HG03342 (cell line): ENCODE measurements around the gene ATP2A1.
"Not testable (repeated sequence)": the region's sequence is repeated elsewhere in the genome, so short reads cannot be mapped to it uniquely, and the experiment has no call there.

Experiments used
- ATAC-seq: cut with Tn5 transposase; IDR thresholded peaks from one replicate; pipeline ENCODE4 v1.9.1; 2021; ENCODE audit warnings: mild to moderate bottlenecking, moderate library complexity; ENCODE audit not compliant: unreplicated experiment

The ATP2A1 gene

DNA sequence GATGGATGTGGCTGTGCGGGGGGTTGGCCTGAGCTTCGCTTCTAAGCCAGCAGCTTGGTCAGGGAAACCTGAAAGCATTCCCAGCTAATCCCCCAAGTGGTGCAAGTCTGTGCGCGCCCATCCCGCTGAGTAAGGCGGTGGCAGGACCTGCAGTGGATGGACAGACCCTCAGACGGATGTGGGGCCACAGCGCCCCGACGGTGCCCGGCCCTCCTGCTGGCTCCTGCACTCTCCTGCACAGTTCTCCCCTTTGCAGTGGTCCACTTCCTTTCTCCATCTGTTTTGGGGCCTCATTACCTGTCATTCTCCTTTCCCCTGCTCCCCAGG, 2.3 kb downstream of the ATP2A1 start:
- ATAC-seq: no peak

DNA sequence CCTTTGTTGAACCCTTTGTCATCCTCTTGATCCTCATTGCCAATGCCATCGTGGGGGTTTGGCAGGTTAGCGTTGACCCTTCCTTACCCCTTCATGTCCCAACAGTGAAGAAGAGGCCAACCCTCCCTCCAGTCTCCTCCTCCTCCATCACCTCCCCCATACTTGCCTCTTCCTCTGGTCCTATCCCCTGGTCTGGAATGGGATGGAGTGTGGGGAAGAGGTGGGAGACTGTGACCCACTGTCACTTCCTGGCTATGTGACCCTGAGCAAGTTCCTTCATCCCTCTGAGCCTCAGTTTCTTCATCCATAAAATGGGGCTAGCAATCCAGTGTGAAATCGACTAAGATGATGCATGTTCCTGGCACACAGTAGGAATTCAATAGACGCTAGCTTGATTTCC, 2.7 kb downstream of the ATP2A1 start:
- no peak for ATAC-seq

DNA sequence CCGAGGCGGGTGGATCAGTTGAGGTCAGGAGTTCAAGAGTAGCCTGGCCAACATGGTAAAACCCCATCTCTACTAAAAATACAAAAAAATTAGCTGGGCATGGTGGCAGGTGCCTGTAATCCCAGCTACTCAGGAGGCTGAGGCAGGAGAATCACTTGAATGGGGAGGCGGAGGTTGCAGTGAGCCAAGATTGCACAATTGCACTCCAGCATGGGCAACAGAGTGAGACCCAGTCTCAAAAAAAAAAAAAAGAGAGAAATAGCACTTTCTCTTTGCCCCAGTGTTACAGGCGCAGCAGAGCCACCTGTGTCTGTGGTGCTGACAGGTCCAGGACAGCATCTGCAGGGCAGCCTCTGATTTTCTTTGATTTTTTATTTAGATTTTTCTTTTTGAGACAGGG, 3.3 kb downstream of the ATP2A1 start:
- ATAC-seq: not testable (repeated sequence)

DNA sequence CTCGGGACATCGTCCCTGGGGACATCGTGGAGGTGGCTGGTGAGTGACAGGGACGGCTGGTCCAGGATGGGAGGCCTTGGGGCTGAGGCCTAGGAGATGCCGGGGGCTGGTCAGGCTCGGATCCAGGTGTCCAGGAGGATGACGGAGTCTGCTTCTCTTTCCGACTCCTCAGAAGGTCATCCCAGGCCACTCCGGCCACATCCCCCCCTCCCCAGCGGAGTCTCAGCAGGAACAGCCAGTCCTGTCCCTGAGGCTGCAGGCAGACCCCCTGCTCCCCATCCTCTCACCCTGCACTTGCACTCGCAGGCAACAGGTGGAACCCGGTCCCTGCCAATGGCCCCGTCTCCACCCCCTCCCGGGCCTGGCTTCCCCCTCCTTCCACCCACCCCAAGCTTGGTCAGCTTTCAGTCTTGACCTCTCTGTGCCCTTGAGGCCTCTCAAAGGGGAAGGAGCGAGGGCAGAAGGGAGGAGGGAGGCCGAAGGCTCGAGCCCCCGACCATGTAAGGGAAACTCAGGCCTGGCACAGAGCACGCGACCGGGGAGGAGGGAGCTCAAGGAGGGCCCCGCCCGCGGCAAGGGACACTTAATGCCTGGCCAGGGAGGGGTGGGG, 4.4 kb downstream of the ATP2A1 start:
- ATAC-seq: no peak

DNA sequence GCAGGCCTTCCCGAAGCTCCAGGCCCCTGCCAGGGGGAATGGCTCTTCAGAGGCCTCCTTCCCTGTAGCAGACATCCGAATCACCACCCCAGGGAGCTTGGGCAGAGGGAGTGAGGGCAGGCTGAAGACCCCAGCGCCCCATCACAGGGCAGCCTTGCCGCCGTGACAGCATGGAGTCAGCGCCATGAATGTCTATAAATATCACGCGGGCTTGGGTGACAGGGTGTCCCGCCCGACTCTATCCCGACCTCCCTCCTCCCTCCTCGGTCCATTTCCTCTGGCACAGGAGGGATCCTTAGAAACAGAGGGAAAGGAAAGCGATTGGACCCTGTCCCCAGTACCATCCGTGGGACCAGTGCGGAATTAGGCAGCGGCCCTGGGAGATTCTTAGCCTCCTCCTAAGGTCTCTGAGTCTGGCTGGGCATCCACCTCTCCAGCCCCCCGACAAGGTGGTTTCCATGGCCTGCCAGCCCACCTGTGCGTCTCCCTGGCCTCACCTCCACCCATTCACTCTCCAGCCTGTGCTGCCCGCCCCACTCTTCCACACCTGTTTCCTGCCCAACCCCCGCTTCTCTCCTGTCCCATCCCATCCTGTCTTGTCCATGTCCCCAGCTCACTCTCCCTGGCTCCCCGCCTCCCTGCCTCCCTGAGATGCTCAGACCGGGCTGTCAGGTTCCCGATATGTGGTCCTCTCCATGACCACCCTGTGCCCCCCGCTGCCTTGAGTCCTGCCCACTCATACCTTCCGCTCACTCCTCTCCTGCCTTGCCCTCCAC, 5.1 kb downstream of the ATP2A1 start:
- no peak for ATAC-seq

DNA sequence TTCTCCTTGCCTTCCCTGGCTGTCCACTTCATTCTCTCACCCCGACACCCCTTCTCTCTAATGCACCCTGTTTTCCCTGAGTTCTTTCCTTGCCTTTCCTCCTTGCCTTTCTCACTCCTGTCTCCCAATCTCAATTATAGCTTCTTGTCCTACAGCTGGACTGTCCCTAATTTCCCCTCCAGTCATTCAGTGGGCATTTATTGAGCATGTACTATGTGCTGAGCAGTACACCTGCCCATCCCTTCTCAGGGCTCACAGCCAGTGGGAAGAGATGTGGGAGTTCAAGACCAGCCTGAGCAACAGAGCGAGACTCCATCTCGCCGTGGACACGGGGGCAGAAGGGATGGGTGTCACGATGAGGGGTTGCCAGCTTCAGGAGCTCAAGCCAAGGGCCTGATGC, 5.8 kb downstream of the ATP2A1 start:
- ATAC-seq: no peak

DNA sequence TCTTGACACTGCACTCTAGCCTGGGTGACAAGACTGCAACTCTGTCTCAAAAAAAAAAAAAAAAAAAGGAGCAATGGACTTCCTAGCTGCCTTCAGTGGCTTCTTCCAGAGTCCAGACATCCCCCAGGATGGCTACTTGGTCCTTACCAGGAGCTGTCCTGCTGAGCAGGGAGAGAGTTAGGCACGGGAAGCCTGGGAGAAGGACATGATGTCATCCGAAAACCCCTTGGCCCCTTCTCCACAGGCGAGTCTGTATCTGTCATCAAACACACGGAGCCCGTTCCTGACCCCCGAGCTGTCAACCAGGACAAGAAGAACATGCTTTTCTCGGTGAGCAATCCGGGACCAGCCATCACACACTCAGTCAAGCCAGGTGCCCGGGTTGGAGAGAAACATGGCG, 8.7 kb downstream of the ATP2A1 start:
- ATAC-seq: no peak

DNA sequence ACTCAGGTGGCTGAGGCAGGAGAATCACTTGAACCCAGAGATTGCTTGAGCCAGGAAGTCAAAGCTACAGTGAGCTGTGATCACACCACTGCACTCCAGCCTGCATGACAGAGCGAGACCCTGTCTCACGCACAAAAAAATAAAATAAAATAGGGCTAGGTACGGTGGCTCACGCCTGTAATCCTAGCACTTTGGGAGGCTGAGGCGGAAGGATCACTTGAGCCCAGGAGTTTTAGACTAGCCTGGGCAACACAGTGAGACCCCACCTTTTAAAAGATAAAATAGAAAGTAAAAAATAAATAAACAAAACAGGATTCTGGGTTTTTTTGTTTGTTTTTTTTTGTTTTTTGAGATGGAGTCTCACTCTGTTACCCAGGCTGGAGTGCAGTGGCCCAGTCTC, 12.1 kb downstream of the ATP2A1 start:
- ATAC-seq: not testable (repeated sequence)

DNA sequence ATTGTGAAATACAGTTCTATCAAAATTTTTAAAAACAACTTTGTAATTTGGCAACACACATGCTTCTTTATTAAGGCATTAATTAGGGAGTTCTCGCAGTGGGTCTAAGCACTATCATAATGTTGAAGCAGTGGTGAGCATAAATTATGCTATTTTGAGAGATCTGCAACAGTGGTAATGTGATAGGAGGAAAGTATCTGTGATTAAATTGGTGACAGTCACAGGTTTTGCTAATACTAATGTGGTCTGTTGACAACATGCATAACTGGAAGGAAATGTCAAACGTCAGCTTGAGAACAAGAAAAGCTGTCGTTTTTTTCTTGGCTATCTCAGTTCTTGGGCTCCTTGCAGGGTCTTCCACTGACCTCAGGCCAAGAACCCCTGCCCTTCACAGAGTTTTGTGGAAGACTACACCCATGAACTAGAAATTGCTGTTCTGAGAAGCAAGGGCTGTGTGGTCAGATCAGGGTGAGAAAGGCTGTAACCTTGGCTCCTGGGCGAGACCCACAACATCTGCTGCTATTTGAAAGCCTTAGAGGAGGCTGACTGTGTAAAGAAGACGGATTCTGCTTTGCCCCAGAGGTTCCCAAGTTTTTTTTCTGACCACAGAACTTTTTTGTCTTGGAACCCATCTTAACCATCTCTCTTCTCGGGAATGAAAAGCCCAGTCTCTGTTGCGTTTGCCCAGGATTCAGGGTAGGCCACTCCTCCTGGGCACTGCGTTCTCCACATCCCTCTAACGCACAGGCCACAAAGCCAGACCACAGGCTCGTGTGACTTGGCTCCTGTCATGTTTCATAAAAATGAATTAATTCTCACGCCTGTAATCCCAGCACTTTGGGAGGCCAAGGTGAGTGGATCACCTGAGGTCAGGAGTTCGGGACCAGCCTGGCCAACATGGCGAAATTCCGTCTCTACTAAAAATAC, 13.9 kb downstream of the ATP2A1 start:
- ATAC-seq: no peak

DNA sequence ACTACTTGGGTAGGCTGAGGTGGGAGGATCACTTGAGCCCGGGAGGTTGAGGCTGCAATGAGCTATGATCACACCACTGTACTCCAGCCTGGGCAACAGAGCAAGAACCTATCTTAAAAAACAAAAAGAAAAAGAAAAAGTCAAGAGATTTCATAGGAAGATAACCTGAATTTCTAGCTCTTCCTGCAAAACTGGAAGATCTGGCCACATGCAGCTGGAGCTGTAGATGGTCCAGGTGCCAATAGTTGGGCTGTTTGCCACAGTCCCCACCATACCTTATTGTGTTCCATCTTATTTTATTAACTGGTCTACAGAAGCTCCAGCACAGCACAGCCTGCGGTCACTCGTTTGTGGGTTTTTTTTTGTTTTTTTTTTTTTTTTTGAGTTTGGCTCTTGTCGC, 15.0 kb downstream of the ATP2A1 start:
- ATAC-seq: no peak

DNA sequence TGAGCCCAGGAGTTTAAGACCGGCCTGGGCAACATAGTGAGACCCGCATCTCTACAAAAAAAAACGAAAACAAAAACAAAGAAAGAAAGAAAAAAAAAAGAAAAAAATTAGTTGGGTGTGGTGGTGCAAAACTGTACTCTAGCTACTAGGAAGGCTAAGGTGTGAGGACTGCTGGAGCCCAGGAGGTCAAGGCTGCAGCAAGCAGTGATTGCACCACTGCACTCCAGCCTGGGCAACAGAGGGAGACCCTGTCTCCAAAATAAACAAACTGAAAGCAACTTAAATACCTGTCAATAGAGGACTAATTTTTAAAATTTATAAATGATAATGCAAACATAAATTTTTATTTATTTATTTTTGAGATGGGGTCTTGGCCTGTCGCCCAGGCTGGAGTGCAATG, 17.3 kb downstream of the ATP2A1 start:
- no peak for ATAC-seq

DNA sequence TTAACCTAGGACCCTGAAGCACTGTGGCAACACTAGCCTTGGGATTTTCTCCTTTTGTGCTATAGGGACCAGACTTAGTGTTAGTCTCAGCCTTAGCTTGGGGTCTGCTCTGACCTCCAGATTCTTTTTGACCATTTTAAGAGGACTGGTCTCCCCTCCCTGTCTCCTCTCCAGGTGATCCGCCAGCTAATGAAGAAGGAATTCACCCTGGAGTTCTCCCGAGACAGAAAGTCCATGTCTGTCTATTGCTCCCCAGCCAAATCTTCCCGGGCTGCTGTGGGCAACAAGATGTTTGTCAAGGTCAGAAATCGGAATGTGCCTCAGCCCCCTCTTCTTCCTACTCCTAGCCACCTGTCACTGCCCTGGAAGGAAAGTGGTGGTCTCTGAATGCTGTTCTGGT, 19.5 kb downstream of the ATP2A1 start:
- no peak for ATAC-seq

DNA sequence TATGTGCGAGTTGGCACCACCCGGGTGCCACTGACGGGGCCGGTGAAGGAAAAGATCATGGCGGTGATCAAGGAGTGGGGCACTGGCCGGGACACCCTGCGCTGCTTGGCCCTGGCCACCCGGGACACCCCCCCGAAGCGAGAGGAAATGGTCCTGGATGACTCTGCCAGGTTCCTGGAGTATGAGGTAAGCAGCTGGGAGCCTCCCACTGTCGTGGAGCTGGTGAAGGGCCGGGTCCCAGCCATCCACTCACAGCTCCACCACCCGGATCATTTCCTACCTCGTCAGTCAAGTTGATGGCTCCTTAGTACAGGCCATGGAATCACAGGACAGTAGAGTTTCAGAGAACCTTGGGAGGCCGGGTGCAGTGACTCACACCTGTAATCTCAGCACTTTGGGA, 20.0 kb downstream of the ATP2A1 start:
- ATAC-seq: no peak

DNA sequence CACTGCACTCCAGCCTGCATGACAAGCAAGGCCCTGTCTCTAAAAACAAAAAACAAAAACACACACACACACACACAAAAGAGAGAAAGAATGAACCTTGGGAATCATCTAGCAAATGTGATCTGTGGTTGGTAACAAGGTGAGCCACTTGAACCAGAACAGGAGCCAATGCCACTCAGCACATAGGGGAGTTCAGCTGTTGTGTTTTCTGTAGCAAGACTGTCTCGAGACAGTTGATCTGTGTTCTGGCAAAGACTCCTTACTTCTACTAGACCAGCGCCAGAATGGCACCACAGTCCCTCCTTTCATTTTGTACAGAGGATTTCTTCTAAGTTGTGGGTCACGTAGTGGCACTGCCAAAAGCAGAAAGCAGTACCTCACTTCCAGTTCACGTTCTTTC, 20.7 kb downstream of the ATP2A1 start:
- ATAC-seq: no peak

DNA sequence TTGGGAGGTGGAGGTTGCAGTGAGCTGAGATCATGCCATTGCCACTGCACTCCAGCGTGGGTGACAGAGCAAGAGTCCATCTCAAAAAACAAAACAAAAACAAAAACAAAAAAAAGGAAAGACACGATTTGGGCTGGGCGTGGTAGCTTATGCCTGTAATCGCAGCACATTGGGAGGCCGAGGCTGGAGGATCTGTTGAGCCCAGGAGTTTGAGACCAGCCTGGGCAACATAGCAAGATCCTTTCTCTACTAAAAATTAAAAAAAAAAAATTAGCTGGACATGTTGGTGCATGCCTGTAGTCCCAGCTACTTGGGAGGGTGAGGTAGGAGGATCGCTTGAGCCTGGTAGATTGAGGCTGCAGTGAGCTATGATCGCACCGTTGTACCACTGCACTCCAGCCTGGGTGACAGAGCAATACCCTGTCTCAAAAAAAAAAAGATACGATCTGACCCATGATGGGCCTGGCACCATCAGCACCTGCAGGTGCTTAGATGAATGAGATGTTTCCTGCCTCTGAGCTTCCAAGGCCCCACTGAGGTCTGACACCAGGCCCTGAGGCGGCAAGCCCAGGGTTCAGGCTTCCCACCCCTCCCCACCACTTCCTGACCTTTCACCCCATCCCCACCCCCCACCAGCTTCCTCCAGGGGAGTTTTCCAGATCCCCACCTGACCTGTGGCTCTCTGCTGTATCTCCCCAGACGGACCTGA, 21.7 kb downstream of the ATP2A1 start:
- no peak for ATAC-seq

DNA sequence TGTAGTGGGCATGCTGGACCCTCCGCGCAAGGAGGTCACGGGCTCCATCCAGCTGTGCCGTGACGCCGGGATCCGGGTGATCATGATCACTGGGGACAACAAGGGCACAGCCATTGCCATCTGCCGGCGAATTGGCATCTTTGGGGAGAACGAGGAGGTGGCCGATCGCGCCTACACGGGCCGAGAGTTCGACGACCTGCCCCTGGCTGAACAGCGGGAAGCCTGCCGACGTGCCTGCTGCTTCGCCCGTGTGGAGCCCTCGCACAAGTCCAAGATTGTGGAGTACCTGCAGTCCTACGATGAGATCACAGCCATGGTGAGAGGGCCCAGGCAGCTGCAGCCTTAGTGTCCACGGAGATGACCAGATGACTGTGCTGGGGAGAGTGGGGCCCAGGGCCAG, 22.3 kb downstream of the ATP2A1 start:
- ATAC-seq: no peak

DNA sequence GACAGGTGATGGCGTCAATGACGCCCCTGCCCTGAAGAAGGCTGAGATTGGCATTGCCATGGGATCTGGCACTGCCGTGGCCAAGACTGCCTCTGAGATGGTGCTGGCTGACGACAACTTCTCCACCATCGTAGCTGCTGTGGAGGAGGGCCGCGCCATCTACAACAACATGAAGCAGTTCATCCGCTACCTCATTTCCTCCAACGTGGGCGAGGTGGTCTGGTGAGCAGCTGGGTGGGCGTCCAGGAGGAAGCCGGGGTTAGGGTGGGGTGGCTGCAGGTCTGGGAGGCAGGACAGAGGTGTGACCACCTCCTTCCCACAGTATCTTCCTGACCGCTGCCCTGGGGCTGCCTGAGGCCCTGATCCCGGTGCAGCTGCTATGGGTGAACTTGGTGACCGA, 23.6 kb downstream of the ATP2A1 start:
- ATAC-seq: no peak

DNA sequence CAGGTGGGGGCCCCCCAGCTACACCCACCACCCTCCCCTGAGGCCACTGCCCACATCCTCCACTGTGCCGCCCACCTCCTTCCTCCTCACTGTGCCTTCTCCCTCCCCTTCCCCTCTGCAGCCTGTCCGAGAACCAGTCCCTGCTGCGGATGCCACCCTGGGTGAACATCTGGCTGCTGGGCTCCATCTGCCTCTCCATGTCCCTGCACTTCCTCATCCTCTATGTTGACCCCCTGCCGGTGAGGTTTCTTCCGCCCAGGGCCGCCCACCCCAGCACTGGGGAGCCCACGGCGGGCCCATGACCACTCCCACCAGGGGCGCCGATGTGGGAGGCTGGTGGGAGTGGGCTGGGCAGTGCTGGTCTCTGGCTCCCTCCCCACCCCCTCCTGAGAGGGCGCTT, 24.6 kb downstream of the ATP2A1 start:
- no peak for ATAC-seq

DNA sequence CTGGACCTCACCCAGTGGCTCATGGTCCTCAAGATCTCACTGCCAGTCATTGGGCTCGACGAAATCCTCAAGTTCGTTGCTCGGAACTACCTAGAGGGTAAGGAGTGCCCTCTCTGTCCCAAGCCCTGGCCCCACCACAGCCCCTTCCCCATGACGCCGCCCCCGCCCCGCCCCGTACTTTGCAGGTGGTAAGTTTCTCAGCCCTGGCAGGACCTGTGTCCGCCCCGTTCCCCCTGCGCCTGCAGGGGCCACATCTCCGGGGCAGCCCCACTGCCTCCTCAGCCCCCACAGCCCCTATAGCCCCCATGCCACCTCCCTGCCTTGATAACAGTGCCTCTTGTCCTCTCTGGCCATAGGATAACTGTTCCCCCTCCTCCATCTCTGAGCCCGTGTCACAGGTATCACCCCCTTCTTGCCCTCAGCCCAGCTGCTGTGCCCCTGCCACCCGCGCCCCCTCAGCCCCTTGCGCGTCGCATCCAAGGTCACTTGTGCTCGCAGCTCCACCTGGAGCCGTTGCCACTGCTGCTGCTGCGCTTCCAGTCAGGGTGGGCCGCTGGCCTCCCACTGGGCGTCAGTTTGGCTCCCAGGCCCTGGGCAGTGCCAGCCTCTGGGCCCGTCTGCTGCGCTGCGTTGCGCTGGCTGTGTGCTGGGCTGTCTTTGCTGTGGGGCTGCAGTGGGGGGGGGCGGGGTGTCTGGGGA, 25.2 kb downstream of the ATP2A1 start:
- ATAC-seq: no peak

DNA sequence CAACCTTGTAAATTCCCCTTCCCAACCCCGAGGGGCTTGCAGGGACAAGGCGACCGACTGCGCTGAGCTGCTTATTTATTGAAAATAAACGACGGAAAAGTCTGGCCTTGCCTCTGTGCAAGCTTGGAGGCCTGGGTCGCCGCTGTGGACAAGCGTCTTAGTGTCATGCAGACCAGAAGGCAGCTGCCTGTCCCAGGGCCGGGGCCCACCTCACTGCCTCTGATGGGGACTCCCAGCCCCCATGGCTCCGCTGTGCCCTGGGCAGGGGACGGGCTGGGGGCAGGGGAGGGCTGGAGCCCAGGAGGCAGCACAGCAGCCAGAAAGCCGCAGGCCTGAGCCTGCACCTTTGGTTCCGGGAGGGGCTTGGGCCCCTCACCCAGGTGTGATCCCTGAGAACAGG, 26.1 kb downstream of the ATP2A1 start:
- no peak for ATAC-seq

DNA sequence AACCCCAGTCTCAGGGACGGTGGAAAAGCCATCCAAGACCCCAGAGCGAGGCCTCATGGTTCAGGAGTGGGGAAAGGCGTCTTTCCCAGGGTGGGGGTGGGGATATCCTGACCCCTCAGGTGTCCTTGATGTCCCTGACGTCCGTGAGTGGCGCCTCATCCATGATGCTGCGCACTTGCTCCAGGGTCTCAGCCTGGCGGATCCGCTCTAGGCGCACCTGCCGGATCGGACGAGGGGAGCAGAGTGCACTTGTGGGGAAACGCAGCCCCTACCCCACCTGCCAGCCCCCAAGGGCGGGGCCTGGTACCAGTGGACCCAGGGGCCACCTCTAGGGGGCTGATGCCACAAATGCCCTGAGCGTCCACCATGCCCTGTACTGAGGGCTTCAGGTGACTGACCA, 26.5 kb downstream of the ATP2A1 start:
- ATAC-seq: no peak
